Right forelimb (tissue), 1 donor: ENCODE measurements around the gene DLST.

Experiments used
- DNase-seq: peaks from one replicate; pipeline ENCODE4 v3.0.0-alpha.2; 2018

Gene DLST

DNA sequence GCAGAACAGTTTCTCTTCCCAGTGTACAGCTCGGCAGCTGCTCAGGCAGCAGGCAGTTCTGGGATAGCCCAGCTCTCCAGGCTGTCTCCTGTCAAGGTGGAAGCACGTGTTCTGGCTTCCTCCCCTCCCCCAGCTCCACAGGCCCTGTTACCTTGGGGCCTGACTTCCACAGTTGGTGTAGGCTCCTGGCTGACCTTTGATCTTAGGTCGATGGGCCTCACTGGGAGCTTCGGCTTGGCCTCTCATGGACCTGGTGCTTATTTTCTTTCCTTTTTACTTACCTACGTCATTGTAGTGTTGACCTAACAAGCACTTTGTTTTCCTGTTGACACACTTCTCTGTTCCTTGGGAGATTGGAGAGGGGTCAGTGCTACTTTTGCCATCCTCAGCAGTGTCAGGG is 17.0 kb downstream of the DLST start:
- no peak for DNase-seq

- no peak for DNase-seq
These were observed 21.4 kb downstream of the DLST start for GRCh38 chr14:74902941-74903705.

DNA sequence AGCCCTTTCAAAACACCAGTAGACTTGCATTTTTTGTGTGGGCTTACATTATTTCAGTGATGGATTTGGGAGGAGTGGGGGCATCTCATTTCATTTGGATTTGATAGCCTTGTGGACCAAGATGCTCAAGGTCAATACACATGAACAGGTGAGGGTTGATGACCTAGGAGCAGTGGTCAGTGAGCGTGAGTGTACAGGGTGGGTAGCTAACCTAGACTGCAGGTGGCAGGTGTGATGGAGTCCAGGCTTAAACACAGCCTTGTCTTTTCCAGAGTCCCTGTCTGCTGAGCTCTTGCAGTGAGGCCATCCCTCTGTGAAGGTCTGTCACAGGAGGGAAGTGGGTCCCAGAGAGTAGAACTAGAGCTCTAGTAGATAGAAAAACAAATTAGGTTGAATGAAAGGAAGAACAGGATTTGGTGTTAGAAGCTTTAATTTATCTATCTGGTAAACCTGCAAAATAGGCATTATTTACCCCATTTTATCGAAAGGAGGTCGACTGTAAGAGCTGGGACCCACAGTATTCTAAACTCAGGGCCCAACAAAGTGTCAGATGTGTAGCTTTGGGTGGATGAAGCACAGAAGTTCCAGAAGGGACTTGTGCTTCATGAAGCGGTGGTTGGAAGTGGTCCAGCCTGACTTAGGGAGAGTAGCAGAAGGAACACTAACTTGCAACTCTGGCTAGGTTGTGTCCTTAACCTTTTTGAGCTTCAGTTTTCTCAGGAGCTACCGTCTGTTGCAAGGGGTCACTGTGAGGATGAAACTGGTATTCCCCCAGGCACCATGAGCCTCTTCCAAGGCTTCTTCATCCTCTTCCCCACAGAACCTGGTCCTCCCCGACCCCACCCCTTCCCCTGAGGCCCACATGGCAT is 23.2 kb downstream of the DLST start:
- no peak for DNase-seq

DNA sequence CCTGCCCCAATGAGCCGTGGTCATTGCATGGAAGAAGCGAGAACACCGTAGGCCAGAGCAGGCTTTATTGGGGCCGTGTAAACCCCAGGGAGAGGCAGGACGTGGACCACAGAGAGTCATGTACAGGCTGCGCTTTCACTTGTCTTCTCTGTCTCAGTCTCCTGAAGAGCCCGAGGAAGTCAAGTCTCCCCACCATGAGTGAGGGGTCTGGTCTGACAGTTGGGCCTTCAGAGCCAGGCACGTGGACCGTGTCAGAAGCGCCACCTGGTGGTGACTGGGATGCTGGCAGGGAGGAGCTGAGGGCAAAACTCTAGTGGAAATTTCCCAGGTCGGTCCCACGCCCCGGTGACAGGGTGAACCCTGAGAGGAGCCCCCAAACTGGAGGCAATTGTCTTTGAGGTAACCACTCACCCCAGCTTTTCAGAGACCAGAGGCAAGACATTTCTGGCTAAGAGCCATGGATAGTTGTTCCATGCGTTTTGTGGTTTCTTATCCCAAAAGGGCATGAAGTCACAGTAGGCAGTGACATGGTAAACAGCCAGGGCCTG is 24.0 kb downstream of the DLST start:
- DNase-seq = peak; percentile 84

- no peak for DNase-seq
These were observed 25.3 kb downstream of the DLST start for GRCh38 chr14:74906925-74907521.

DNA sequence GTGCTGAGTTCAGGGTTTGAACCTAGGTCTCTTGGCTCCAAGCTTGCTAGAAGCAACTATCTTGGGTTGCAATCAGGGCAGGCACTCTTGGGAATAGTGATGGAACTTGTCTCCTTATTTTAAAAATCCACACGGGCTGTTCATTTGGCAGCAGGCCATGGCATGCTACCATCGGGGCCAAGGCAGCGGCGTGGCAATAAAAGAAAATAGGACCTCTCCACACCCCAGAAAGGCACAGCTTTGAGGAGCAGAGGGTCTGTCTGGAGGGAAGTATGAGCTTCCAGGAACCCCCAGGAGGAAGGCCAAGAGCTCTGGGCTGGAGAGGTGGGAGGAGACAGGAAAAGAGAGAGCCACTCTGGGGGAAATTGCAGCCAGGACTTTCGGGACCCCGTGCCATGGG is 26.0 kb downstream of the DLST start:
- no peak for DNase-seq

DNA sequence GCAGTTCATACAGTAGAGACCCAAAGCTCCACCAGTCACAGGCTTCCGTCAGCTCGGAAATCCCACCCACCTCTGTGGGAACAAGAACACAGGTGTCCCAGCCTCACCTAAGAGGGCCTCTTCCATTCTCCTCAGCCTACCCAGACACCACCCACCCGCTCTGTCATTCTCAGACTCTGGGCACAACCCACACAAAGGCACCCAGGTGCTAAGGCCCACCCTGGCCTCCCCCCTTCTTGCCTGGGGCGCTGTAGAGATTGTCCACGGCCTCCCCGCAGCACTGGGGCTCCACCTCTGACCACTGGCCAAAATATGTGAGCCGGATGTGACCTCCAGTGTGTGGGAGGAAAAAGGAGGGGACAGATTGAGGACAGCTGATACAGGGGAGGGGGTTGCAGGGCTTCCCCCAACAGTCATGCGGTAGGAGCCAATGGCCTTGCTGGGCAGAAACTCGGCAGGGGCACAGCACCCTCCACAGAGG is 27.2 kb downstream of the DLST start:
- DNase-seq = no peak

GRCh38 chr14:74909501-74909900 is 27.8 kb downstream of the DLST start:
- DNase-seq = no peak

- no peak for DNase-seq
These were observed 28.2 kb downstream of the DLST start for GRCh38 chr14:74909911-74910310.

DNA sequence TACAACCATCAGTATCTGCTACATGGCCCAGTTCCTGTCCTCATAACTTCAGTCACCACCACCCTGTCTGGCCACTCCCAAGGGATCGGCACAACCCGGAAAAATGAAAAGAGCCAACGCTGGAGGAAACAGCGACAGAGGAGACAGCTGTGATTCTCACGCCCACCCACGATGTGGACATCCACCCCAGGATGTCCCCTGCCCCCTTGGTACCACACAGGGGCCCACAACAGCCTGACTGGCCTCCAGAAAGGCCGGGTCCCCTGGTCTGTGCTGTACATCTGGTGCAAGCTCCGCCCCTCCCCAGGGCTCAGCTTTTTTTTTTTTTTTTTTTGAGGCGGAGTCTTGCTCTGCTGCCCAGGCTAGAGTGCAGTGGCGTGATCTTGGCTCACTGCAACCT is 28.8 kb downstream of the DLST start:
- no peak for DNase-seq

DNA sequence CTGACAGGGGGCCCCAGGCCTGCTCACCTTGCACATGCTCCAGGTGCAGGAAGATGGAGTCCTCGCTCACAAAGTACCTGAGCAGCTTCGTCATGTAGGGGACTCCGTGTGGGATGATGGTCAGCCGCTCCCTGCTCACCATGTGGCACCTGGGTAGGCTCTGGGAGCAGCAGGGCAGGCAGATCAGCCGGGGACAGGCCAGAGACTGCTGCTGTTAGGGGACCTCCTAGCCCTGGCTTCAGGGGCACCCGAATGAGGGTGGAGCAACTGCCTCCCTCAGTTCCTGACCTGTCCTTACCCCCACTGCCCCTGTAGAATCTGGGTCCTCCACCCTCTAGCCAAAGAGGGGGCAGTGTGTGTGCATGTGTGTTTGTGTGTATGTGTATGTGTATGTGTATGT is 29.5 kb downstream of the DLST start:
- DNase-seq = no peak

GRCh38 chr14:74911704-74912103 is 30.0 kb downstream of the DLST start:
- no peak for DNase-seq

- DNase-seq = no peak
These were observed 30.4 kb downstream of the DLST start for GRCh38 chr14:74912111-74912510.

DNA sequence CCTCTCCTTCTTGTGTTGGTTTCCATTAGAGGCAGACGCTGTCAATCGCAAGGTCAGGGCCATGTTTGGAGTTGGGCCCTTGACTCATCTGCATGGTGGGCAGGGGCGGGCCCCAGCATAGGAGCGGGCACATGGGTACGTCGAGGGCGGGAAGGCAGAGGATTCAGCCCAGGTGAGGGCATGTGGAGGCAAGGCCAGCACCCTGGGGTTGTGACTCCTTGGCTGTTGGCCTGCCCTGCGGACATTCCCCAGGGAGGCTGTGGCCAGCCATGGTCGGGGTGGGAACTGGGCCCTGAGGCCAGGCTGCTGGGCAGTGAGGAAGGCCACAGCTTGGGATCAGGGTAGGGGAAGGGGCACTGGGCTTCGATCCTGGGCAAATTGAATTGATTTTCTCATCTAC is 31.1 kb downstream of the DLST start:
- DNase-seq = no peak

- no peak for DNase-seq
These were observed 31.7 kb downstream of the DLST start for GRCh38 chr14:74913393-74913910.

- DNase-seq = peak; percentile 85
These were observed 32.4 kb downstream of the DLST start for GRCh38 chr14:74913986-74914573.

- DNase-seq = no peak
These were observed 33.7 kb downstream of the DLST start for GRCh38 chr14:74915426-74915825.

GRCh38 chr14:74915826-74916225 is 34.1 kb downstream of the DLST start:
- no peak for DNase-seq

GRCh38 chr14:74917178-74917543 is 35.4 kb downstream of the DLST start:
- DNase-seq = no peak

DNA sequence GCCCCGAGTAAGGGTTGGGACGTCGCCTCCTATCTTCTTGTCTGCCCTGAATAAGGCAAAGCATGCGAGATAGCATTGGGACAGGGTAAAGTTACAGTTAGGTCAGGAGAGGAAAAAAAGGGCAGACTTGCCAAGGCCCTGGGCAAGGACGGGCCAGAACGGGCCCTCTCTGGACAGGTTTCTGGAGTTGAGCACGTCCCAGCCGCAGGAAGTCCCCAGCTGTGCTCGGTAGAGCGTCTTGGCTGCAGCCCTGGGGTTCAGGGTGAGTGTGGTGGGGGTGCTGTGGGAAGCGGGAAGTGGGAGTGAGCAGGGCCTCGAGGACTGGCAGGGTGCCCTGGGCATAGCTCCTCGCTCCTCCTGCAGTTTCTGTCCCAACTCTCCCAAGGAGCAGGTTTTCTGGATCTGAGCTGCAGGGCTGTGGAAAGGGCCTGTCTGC is 35.9 kb downstream of the DLST start:
- DNase-seq = peak; percentile 73

GRCh38 chr14:74918380-74918779 is 36.7 kb downstream of the DLST start:
- no peak for DNase-seq

GRCh38 chr14:74919421-74920165 is 37.9 kb downstream of the DLST start:
- no peak for DNase-seq
